Ectodermal cell (in vitro differentiated cells): ENCODE results near the gene ATP6V0A4.
"Not testable (repeated sequence)": the region's sequence is repeated elsewhere in the genome, so short reads cannot be mapped to it uniquely, and the experiment has no call there.

Experiments
- H3K27ac ChIP-seq: 2 replicates; pipeline ENCODE4 v1.7.0; 2013; ENCODE audit warnings: mild to moderate bottlenecking, low read depth, low read length; ENCODE audit not compliant: insufficient read depth, poor library complexity, severe bottlenecking
- H3K27me3 ChIP-seq: 2 replicates; pipeline ENCODE4 v1.7.0; 2013; ENCODE audit warnings: mild to moderate bottlenecking, low read length; ENCODE audit not compliant: insufficient read depth, control insufficient read depth, poor library complexity, severe bottlenecking
- H3K36me3 ChIP-seq: one replicate; pipeline ENCODE4 v1.7.0; 2013; ENCODE audit warnings: low read length; ENCODE audit not compliant: control insufficient read depth, insufficient read depth
- H3K4me1 ChIP-seq: one replicate; pipeline ENCODE4 v1.7.0; 2013; ENCODE audit warnings: low read length; ENCODE audit not compliant: control insufficient read depth, insufficient read depth
- H3K4me3 ChIP-seq: 2 replicates; pipeline ENCODE4 v1.7.0; 2013; ENCODE audit warnings: low read depth, low read length, control low read depth; ENCODE audit not compliant: insufficient read depth
- H3K9me3 ChIP-seq: 2 replicates; pipeline ENCODE4 v1.7.0; 2013; ENCODE audit warnings: mild to moderate bottlenecking, low read length, moderate library complexity; ENCODE audit not compliant: control insufficient read depth
- WGBS, 2 experiments: methylation state at CpG; one replicate each; pipeline ENCODE4 v1.1.7; 2013; ENCODE audit warnings: missing lambda C conversion rate in 2 of 2; 5-methylcytosine and 5-hydroxymethylcytosine counted together

The ATP6V0A4 gene

DNA sequence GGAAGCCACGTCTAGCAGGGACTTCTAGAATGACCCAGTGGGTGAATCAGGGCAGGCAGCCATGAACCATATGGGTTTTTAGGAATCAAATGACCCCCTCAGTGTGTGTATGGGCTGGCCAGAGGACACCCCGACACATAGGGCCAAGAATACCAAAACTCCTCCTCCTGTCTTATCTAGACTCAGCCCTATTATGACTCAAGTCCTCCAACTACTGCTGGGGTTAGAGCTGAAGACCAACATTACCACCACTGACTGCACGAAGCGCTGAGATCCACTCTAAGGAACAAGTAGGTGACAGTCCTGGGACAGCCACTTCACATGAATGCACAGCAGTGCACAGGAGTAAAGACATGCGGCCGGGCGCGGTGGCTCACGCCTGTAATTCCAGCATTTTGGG lies 85.3 kb downstream of the ATP6V0A4 start:
- Histone ChIP-seq H3K9me3 (no peaks in the 10 kb centered on the region), H3K4me1 (no peaks in the 10 kb centered on the region), H3K27ac (no peak overlapping the region), H3K36me3 (no peaks in the 10 kb centered on the region), H3K4me3 (no peak overlapping the region), H3K27me3 (no peaks in the 10 kb centered on the region)
- WGBS, 2 experiments, result 94 to 96% methylated on average over 9 of the region's 9 CpGs

GRCh38 chr7:138710536-138711385 lies 87.2 kb downstream of the ATP6V0A4 start:
- Histone ChIP-seq H3K27me3 (no peaks in the 10 kb centered on the region), H3K27ac (no peak overlapping the region), H3K4me3 (no peak overlapping the region), H3K9me3 (no peaks in the 10 kb centered on the region), H3K4me1 (no peaks in the 10 kb centered on the region), H3K36me3 (no peaks in the 10 kb centered on the region)
- WGBS, 2 experiments, result 85 to 87% methylated on average over 15 of the region's 15 CpGs

DNA sequence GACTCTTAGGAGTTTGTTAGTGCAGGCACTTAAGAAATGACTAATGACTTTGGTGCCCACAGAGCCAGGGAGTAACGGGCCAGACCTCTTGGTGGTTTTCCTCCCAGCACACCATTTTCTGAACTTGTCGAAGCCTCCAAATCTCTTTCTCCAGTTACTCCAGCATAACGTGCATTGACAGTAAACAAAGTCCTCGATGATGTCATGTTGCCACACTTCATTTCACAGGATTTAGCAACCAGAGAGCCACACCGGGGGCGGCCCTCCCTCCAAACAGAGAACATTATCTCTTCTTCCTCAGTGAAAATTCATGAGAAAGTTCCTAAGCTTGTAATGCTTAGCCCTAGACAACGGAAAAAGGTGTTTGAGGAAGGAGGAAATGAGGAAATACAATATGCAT lies 92.8 kb downstream of the ATP6V0A4 start:
- Histone ChIP-seq H3K27me3 (no peaks in the 10 kb centered on the region), H3K27ac (no peak overlapping the region), H3K4me1 (no peaks in the 10 kb centered on the region), H3K4me3 (no peak overlapping the region), H3K9me3 (no peaks in the 10 kb centered on the region), H3K36me3 (no peaks in the 10 kb centered on the region)
- 91 to 95% methylated on average over 7 of the region's 7 CpGs for WGBS, 2 experiments

GRCh38 chr7:138701537-138701923 lies 96.5 kb downstream of the ATP6V0A4 start:
- H3K27ac ChIP-seq, result no peak overlapping the region
- no peaks in the 10 kb centered on the region for H3K9me3 ChIP-seq
- H3K27me3 ChIP-seq, result no peaks in the 10 kb centered on the region
- 96 to 99% methylated on average over 2 of the region's 2 CpGs for WGBS, 2 experiments
- H3K4me3 ChIP-seq, result no peak overlapping the region
- H3K4me1 ChIP-seq, result no peaks in the 10 kb centered on the region
- no peaks in the 10 kb centered on the region for H3K36me3 ChIP-seq

DNA sequence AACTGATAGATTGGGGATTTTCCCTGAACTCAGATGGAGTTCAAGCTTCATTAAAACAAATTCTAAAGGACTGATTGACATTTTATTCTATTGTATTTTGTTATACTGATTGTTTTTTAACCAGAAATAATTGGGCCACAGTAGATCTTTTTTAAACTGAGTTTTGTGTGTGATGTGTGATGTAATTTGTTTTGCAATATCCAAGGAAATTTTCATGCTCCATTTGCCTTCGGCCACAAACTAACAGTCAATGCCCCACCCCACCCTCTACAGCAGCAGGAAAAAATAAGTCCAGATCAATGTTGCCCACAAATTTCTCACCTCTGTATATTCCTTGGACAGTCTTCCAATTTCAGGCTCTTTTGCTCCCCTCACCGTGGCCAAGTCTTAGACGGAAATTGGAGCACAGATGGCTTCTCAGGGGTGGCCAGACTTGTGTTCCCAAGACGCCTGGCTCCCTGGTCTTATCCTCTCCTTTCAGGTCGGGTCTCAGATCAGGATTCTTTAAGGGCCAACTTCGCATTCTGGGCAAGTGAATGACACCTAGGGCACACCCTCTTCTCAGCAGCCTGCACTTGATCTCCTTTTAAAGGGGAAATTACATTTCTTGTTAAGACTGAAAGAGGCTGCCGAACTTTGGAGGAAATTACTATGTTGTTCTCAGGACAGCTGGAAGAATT lies 97.0 kb downstream of the ATP6V0A4 start, which contains the start of gene SVOPL:
Gene SVOPL (minus strand): TSS at position 506 of the 680 bp plus-strand sequence. CDS start 22,317 bp downstream, outside the sequence.
- Histone ChIP-seq H3K27ac (no peak within 1 kb of the TSS), H3K4me3 (no peak within 1 kb of the TSS), H3K4me1 (no peaks in the 10 kb centered on the region), H3K27me3 (no peaks in the 10 kb centered on the region), H3K36me3 (no peaks in the 10 kb centered on the region), H3K9me3 (no peaks in the 10 kb centered on the region)
- WGBS, 2 experiments, result 81 to 82% methylated on average over 7 of the region's 7 CpGs

- 91 to 92% methylated on average over 9 of the region's 9 CpGs for WGBS, 2 experiments
These were observed 98.3 kb downstream of the ATP6V0A4 start for GRCh38 chr7:138699661-138700060.

GRCh38 chr7:138698281-138698680 lies 99.7 kb downstream of the ATP6V0A4 start:
- no peaks in the 10 kb centered on the region for H3K4me1 ChIP-seq
- 93 to 96% methylated on average over 7 of the region's 7 CpGs for WGBS, 2 experiments
- no peaks in the 10 kb centered on the region for H3K9me3 ChIP-seq
- H3K4me3 ChIP-seq, result no peak overlapping the region
- no peaks in the 10 kb centered on the region for H3K27me3 ChIP-seq
- no peak overlapping the region for H3K27ac ChIP-seq
- H3K36me3 ChIP-seq, result no peaks in the 10 kb centered on the region

More at GRCh38 chr7:138699661-138700060, 98.3 kb downstream of the ATP6V0A4 start:
- no peak overlapping the region for H3K4me3 ChIP-seq
- no peaks in the 10 kb centered on the region for H3K9me3 ChIP-seq
- no peaks in the 10 kb centered on the region for H3K27me3 ChIP-seq
- no peaks in the 10 kb centered on the region for H3K36me3 ChIP-seq
- H3K27ac ChIP-seq, result no peak overlapping the region
- no peaks in the 10 kb centered on the region for H3K4me1 ChIP-seq

- Histone ChIP-seq H3K36me3 (no peaks in the 10 kb centered on the region), H3K27me3 (no peaks in the 10 kb centered on the region), H3K27ac (no peak overlapping the region), H3K4me3 (no peak overlapping the region), H3K4me1 (no peaks in the 10 kb centered on the region), H3K9me3 (no peaks in the 10 kb centered on the region)
- 79 to 94% methylated on average over 1 to 2 of the region's 2 CpGs for WGBS, 2 experiments
These were observed 100.3 kb downstream of the ATP6V0A4 start for GRCh38 chr7:138697535-138698182.

GRCh38 chr7:138695776-138696175 lies 102.2 kb downstream of the ATP6V0A4 start:
- 93 to 96% methylated on average over 9 of the region's 9 CpGs for WGBS, 2 experiments
- H3K27ac ChIP-seq, H3K4me1 ChIP-seq, H3K36me3 ChIP-seq, H3K4me3 ChIP-seq, H3K27me3 ChIP-seq, H3K9me3 ChIP-seq: not testable (repeated sequence)

DNA sequence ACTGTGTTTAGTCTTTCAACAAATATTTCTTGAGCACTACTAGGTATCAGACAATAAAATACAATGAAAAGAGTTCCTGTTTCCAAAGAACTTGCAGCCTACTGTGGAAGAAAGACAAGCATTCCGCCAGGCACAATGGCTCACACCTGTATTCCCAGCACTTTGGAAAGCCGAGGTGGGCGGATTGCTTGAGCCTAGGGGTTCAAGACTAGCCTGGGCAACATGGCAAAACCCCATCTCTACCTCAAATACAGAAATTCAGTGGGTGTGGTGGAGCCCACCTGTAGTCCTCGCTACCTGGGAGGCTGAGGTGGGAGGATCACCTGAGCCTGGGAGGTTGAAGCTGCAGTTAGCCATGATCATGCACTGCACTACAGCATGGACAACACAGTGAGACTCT lies 102.9 kb downstream of the ATP6V0A4 start:
- H3K9me3 ChIP-seq, result no peaks in the 10 kb centered on the region
- WGBS, 2 experiments, result 92 to 95% methylated on average over 4 of the region's 4 CpGs
- H3K4me1 ChIP-seq, result no peaks in the 10 kb centered on the region
- no peaks in the 10 kb centered on the region for H3K27me3 ChIP-seq
- H3K36me3 ChIP-seq, result no peaks in the 10 kb centered on the region
- no peak overlapping the region for H3K27ac ChIP-seq
- no peak overlapping the region for H3K4me3 ChIP-seq
